ENCODE measurements around the gene TBX3. TPM values are rescaled to one million over a fixed set of nuclear protein-coding genes. Genes with fewer than 3 reads are reported as not detected.
"Not testable (repeated sequence)": the region's sequence is repeated elsewhere in the genome, so short reads cannot be mapped to it uniquely, and the experiment has no call there.

TBX3 gene
- polyA plus RNA-seq = 100 to 1,000 TPM in 1 of 4 donors, 10 to 100 TPM in 3; 18.8 to 104 (median 61.3) TPM
- long read RNA-seq, donor 1, full-length matches to known transcripts = 9 of 40 reads
- long read RNA-seq, donor 1, partial matches to known transcripts = 31 of 40 reads
- long read RNA-seq, donor 1, other reads (novel, unspliced or antisense) = 0 of 40 reads
- long read RNA-seq, donor 2, full-length matches to known transcripts = 4 of 4 reads
- long read RNA-seq, donor 2, partial matches to known transcripts = 0 of 4 reads
- long read RNA-seq, donor 2, other reads (novel, unspliced or antisense) = 0 of 4 reads
- long read RNA-seq, donor 3, full-length matches to known transcripts = 4 of 9 reads
- long read RNA-seq, donor 3, partial matches to known transcripts = 5 of 9 reads
- long read RNA-seq, donor 3, other reads (novel, unspliced or antisense) = 0 of 9 reads
- long read RNA-seq, donor 4, full-length matches to known transcripts = 2 of 2 reads
- long read RNA-seq, donor 4, partial matches to known transcripts = 0 of 2 reads
- long read RNA-seq, donor 4, other reads (novel, unspliced or antisense) = 0 of 2 reads
- long read RNA-seq, donor 5 = 0 reads
- long read RNA-seq, donor 6, full-length matches to known transcripts = 5 of 5 reads
- long read RNA-seq, donor 6, partial matches to known transcripts = 0 of 5 reads
- long read RNA-seq, donor 6, other reads (novel, unspliced or antisense) = 0 of 5 reads
- long read RNA-seq, donor 7 = 0 reads
- long read RNA-seq, donor 8 = 0 reads
- long read RNA-seq, donor 9, partial matches to known transcripts = 0 of 1 reads
- long read RNA-seq, donor 9, other reads (novel, unspliced or antisense) = 0 of 1 reads
- long read RNA-seq, donor 10, full-length matches to known transcripts = 4 of 21 reads
- long read RNA-seq, donor 10, partial matches to known transcripts = 17 of 21 reads
- long read RNA-seq, donor 10, other reads (novel, unspliced or antisense) = 0 of 21 reads

GRCh38 chr12:114684098-114684869 lies at the start of gene TBX3:
Gene TBX3 (minus strand): TSS chr12:114684175. CDS start chr12:114683200, 975 bp downstream.
- DNase-seq = peak; percentile 98 to 99
- H3K27me3 ChIP-seq (ENCODE audit: control insufficient read depth in 3 of 3, insufficient read depth in 3 of 3, low read length in 3 of 3) = peaks cover 0 to 41% (median 18%) of the 10 kb centered on the region in 3 donors
- H3K27ac ChIP-seq (ENCODE audit: low read depth in 1 of 3, low read length in 2 of 3) = peak within 1 kb of the TSS; percentile 95 to 97 (median 96)
- no peak for FAIRE-seq
- peak within 1 kb of the TSS; percentile 51 to 93 (median 84) for H3K4me3 ChIP-seq (ENCODE audit: low read depth in 1 of 3, low read length in 3 of 3)
- peaks cover 0 to 8% (median 5%) of the 10 kb centered on the region in 3 donors for H3K36me3 ChIP-seq (ENCODE audit: control insufficient read depth in 3 of 3, insufficient read depth in 2 of 3, low read depth in 1 of 3, low read length in 3 of 3)
- H3K4me1 ChIP-seq (ENCODE audit: control insufficient read depth in 3 of 3, insufficient read depth in 2 of 3, low read depth in 1 of 3, low read length in 2 of 3) = peaks cover 0 to 23% (median 0%) of the 10 kb centered on the region in 3 donors
- 1 to 2% (median 1%) methylated on average over 38 to 76 of the region's 76 CpGs for WGBS, 3 donors
- H3K9me3 ChIP-seq (ENCODE audit: control insufficient read depth in 2 of 2, insufficient read depth in 1 of 2, low read depth in 1 of 2, low read length in 1 of 2) = no peaks in the 10 kb centered on the region

GRCh38 chr12:114732426-114733030 lies 48.6 kb upstream of the TBX3 start:
- H3K27ac ChIP-seq (ENCODE audit: low read depth in 1 of 3, low read length in 2 of 3) = no peak overlapping the region
- no peak overlapping the region for H3K4me3 ChIP-seq (ENCODE audit: low read depth in 1 of 3, low read length in 3 of 3)
- FAIRE-seq (no peak), DNase-seq (no peak)
- WGBS, 3 donors = 56 to 77% (median 60%) methylated on average over 4 of the region's 4 CpGs
- peaks cover 0 to 8% of the 10 kb centered on the region in 2 donors for H3K9me3 ChIP-seq (ENCODE audit: control insufficient read depth in 2 of 2, insufficient read depth in 1 of 2, low read depth in 1 of 2, low read length in 1 of 2)
- H3K4me1 ChIP-seq (ENCODE audit: control insufficient read depth in 3 of 3, insufficient read depth in 2 of 3, low read depth in 1 of 3, low read length in 2 of 3) = peaks cover 0 to 22% (median 3%) of the 10 kb centered on the region in 3 donors
- H3K36me3 ChIP-seq (ENCODE audit: control insufficient read depth in 3 of 3, insufficient read depth in 2 of 3, low read depth in 1 of 3, low read length in 3 of 3) = no peaks in the 10 kb centered on the region
- H3K27me3 ChIP-seq (ENCODE audit: control insufficient read depth in 3 of 3, insufficient read depth in 3 of 3, low read length in 3 of 3) = peaks cover 0 to 32% (median 5%) of the 10 kb centered on the region in 3 donors

GRCh38 chr12:114729731-114730130 lies 45.8 kb upstream of the TBX3 start:
- 67 to 87% (median 73%) methylated on average over 3 of the region's 3 CpGs for WGBS, 3 donors

GRCh38 chr12:114726092-114726710 lies 42.2 kb upstream of the TBX3 start:
- H3K36me3 ChIP-seq (ENCODE audit: control insufficient read depth in 3 of 3, insufficient read depth in 2 of 3, low read depth in 1 of 3, low read length in 3 of 3) = no peaks in the 10 kb centered on the region
- 30 to 52% (median 42%) methylated on average over 7 of the region's 7 CpGs for WGBS, 3 donors
- no peaks in the 10 kb centered on the region for H3K27me3 ChIP-seq (ENCODE audit: control insufficient read depth in 3 of 3, insufficient read depth in 3 of 3, low read length in 3 of 3)
- H3K9me3 ChIP-seq (ENCODE audit: control insufficient read depth in 2 of 2, insufficient read depth in 1 of 2, low read depth in 1 of 2, low read length in 1 of 2) = no peaks in the 10 kb centered on the region
- no peaks in the 10 kb centered on the region for H3K4me1 ChIP-seq (ENCODE audit: control insufficient read depth in 3 of 3, insufficient read depth in 2 of 3, low read depth in 1 of 3, low read length in 2 of 3)
- no peak overlapping the region for H3K4me3 ChIP-seq (ENCODE audit: low read depth in 1 of 3, low read length in 3 of 3)
- DNase-seq (peak in 1 of 2 donors; percentile 51), FAIRE-seq (no peak)
- H3K27ac ChIP-seq (ENCODE audit: low read depth in 1 of 3, low read length in 2 of 3) = no peak overlapping the region

More at GRCh38 chr12:114729731-114730130, 45.8 kb upstream of the TBX3 start:
- DNase-seq (no peak), FAIRE-seq (no peak)
- H3K27me3 ChIP-seq (ENCODE audit: control insufficient read depth in 3 of 3, insufficient read depth in 3 of 3, low read length in 3 of 3) = peaks cover 0 to 11% (median 3%) of the 10 kb centered on the region in 3 donors
- H3K27ac ChIP-seq (ENCODE audit: low read depth in 1 of 3, low read length in 2 of 3) = no peak overlapping the region
- H3K36me3 ChIP-seq (ENCODE audit: control insufficient read depth in 3 of 3, insufficient read depth in 2 of 3, low read depth in 1 of 3, low read length in 3 of 3) = no peaks in the 10 kb centered on the region
- no peaks in the 10 kb centered on the region for H3K9me3 ChIP-seq (ENCODE audit: control insufficient read depth in 2 of 2, insufficient read depth in 1 of 2, low read depth in 1 of 2, low read length in 1 of 2)
- peaks cover 0 to 5% (median 0%) of the 10 kb centered on the region in 3 donors for H3K4me1 ChIP-seq (ENCODE audit: control insufficient read depth in 3 of 3, insufficient read depth in 2 of 3, low read depth in 1 of 3, low read length in 2 of 3)
- H3K4me3 ChIP-seq (ENCODE audit: low read depth in 1 of 3, low read length in 3 of 3) = no peak overlapping the region

GRCh38 chr12:114722176-114722575 lies 38.2 kb upstream of the TBX3 start:
- H3K27ac ChIP-seq (ENCODE audit: low read depth in 1 of 3, low read length in 2 of 3); H3K36me3 ChIP-seq (ENCODE audit: control insufficient read depth in 3 of 3, insufficient read depth in 2 of 3, low read depth in 1 of 3, low read length in 3 of 3); H3K4me3 ChIP-seq (ENCODE audit: low read depth in 1 of 3, low read length in 3 of 3); H3K4me1 ChIP-seq (ENCODE audit: control insufficient read depth in 3 of 3, insufficient read depth in 2 of 3, low read depth in 1 of 3, low read length in 2 of 3); FAIRE-seq; DNase-seq; H3K9me3 ChIP-seq (ENCODE audit: control insufficient read depth in 2 of 2, insufficient read depth in 1 of 2, low read depth in 1 of 2, low read length in 1 of 2); H3K27me3 ChIP-seq (ENCODE audit: control insufficient read depth in 3 of 3, insufficient read depth in 3 of 3, low read length in 3 of 3): not testable (repeated sequence)
- WGBS, 3 donors = 86 to 94% (median 93%) methylated on average over 5 of the region's 5 CpGs

GRCh38 chr12:114721266-114721665 lies 37.3 kb upstream of the TBX3 start:
- no peak for FAIRE-seq
- no peak overlapping the region for H3K27ac ChIP-seq (ENCODE audit: low read depth in 1 of 3, low read length in 2 of 3)
- H3K4me1 ChIP-seq (ENCODE audit: control insufficient read depth in 3 of 3, insufficient read depth in 2 of 3, low read depth in 1 of 3, low read length in 2 of 3) = no peaks in the 10 kb centered on the region
- H3K27me3 ChIP-seq (ENCODE audit: control insufficient read depth in 3 of 3, insufficient read depth in 3 of 3, low read length in 3 of 3) = no peaks in the 10 kb centered on the region
- no peak for DNase-seq
- no peaks in the 10 kb centered on the region for H3K36me3 ChIP-seq (ENCODE audit: control insufficient read depth in 3 of 3, insufficient read depth in 2 of 3, low read depth in 1 of 3, low read length in 3 of 3)
- 67 to 74% (median 69%) methylated on average over 7 of the region's 7 CpGs for whole genome bisulfite sequencing, 3 donors
- no peaks in the 10 kb centered on the region for H3K9me3 ChIP-seq (ENCODE audit: control insufficient read depth in 2 of 2, insufficient read depth in 1 of 2, low read depth in 1 of 2, low read length in 1 of 2)
- H3K4me3 ChIP-seq (ENCODE audit: low read depth in 1 of 3, low read length in 3 of 3) = no peak overlapping the region

- WGBS, 3 donors = 87 to 89% (median 89%) methylated on average over 9 of the region's 9 CpGs
- H3K9me3 ChIP-seq (ENCODE audit: control insufficient read depth in 2 of 2, insufficient read depth in 1 of 2, low read depth in 1 of 2, low read length in 1 of 2) = peaks cover 0 to 9% of the 10 kb centered on the region in 2 donors
- FAIRE-seq (no peak), DNase-seq (no peak)
- H3K27me3 ChIP-seq (ENCODE audit: control insufficient read depth in 3 of 3, insufficient read depth in 3 of 3, low read length in 3 of 3) = no peaks in the 10 kb centered on the region
- no peaks in the 10 kb centered on the region for H3K36me3 ChIP-seq (ENCODE audit: control insufficient read depth in 3 of 3, insufficient read depth in 2 of 3, low read depth in 1 of 3, low read length in 3 of 3)
- no peak overlapping the region for H3K4me3 ChIP-seq (ENCODE audit: low read depth in 1 of 3, low read length in 3 of 3)
- H3K27ac ChIP-seq (ENCODE audit: low read depth in 1 of 3, low read length in 2 of 3) = no peak overlapping the region
- H3K4me1 ChIP-seq (ENCODE audit: control insufficient read depth in 3 of 3, insufficient read depth in 2 of 3, low read depth in 1 of 3, low read length in 2 of 3) = peaks cover 0 to 7% (median 0%) of the 10 kb centered on the region in 3 donors
Observed at GRCh38 chr12:114713466-114714215, 29.7 kb upstream of the TBX3 start.

All from small intestine (tissue), 16 donors.